ENCODE measurements around the gene PNKD.

DNA sequence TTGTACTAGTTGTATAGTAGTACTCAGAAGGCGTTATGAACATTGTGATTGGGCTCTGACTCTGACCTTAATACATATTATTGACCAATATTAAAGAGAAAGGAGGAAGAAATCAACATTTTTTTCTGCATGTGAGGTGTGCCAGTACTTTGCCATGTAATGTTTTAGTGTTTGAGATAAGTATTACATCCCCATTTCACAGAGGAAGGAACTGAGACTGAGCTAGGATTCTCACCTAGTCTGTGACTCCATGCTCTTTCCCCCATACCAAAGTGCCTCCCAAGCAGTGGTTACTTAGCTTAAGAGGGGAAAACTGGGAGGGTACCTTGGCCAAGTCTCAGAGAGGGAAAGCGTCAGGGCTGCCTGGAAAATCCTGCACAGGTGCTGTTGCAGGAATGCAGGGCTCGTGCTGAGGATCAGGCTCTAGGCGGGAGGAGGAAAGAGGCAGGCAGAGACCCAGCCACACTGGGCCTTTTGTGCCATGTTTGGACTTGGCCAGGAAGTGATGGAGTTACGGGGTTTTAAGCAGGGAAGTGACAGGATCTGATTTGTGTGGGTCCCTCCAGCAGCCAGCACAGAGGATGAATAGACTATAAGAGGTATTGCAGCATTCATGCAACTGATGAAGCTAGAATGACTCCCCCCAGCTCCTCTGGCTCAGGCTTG lies 1.7 kb downstream of the PNKD start:
- no peak for TF ChIP-seq LARP7 (IDR thresholded peaks at IDR 0.05)
- TF ChIP-seq KAT2A (conservative IDR thresholded peaks at IDR 0.05; ENCODE audit: control insufficient read depth, low read depth, low read length): no peak
- no peak for TF ChIP-seq POLR2AphosphoS5 (IDR thresholded peaks at IDR 0.05; ENCODE audit: low read length)
- TF ChIP-seq SP1 (IDR thresholded peaks at IDR 0.05; ENCODE audit: low read depth, low read length): no peak
- no peak for TF ChIP-seq ZNF384 (IDR thresholded peaks at IDR 0.05; ENCODE audit: borderline replicate concordance, low read depth, low read length)
- TF ChIP-seq, protein P1, sequence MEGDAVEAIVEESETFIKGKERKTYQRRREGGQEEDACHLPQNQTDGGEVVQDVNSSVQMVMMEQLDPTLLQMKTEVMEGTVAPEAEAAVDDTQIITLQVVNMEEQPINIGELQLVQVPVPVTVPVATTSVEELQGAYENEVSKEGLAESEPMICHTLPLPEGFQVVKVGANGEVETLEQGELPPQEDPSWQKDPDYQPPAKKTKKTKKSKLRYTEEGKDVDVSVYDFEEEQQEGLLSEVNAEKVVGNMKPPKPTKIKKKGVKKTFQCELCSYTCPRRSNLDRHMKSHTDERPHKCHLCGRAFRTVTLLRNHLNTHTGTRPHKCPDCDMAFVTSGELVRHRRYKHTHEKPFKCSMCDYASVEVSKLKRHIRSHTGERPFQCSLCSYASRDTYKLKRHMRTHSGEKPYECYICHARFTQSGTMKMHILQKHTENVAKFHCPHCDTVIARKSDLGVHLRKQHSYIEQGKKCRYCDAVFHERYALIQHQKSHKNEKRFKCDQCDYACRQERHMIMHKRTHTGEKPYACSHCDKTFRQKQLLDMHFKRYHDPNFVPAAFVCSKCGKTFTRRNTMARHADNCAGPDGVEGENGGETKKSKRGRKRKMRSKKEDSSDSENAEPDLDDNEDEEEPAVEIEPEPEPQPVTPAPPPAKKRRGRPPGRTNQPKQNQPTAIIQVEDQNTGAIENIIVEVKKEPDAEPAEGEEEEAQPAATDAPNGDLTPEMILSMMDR (IDR thresholded peaks at IDR 0.05 in 2 of 3, conservative IDR thresholded peaks at IDR 0.05 in 1 of 3; ENCODE audit: control insufficient read depth in 2 of 3, extremely low read depth in 1 of 3, insufficient read depth in 1 of 3, low read depth in 3 of 3, low read length in 3 of 3): no peak
- TF ChIP-seq, protein P2, sequence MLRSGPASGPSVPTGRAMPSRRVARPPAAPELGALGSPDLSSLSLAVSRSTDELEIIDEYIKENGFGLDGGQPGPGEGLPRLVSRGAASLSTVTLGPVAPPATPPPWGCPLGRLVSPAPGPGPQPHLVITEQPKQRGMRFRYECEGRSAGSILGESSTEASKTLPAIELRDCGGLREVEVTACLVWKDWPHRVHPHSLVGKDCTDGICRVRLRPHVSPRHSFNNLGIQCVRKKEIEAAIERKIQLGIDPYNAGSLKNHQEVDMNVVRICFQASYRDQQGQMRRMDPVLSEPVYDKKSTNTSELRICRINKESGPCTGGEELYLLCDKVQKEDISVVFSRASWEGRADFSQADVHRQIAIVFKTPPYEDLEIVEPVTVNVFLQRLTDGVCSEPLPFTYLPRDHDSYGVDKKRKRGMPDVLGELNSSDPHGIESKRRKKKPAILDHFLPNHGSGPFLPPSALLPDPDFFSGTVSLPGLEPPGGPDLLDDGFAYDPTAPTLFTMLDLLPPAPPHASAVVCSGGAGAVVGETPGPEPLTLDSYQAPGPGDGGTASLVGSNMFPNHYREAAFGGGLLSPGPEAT (IDR thresholded peaks at IDR 0.05; ENCODE audit: low read depth): no peak
- TF ChIP-seq BMI1 (IDR thresholded peaks at IDR 0.05; ENCODE audit: borderline replicate concordance): no peak
- TF ChIP-seq SMC3 (IDR thresholded peaks at IDR 0.05; ENCODE audit: borderline replicate concordance, low read length): no peak
- TF ChIP-seq POLR2A (IDR thresholded peaks at IDR 0.05; ENCODE audit: low read depth, low read length): no peak
- TF ChIP-seq, protein P3, sequence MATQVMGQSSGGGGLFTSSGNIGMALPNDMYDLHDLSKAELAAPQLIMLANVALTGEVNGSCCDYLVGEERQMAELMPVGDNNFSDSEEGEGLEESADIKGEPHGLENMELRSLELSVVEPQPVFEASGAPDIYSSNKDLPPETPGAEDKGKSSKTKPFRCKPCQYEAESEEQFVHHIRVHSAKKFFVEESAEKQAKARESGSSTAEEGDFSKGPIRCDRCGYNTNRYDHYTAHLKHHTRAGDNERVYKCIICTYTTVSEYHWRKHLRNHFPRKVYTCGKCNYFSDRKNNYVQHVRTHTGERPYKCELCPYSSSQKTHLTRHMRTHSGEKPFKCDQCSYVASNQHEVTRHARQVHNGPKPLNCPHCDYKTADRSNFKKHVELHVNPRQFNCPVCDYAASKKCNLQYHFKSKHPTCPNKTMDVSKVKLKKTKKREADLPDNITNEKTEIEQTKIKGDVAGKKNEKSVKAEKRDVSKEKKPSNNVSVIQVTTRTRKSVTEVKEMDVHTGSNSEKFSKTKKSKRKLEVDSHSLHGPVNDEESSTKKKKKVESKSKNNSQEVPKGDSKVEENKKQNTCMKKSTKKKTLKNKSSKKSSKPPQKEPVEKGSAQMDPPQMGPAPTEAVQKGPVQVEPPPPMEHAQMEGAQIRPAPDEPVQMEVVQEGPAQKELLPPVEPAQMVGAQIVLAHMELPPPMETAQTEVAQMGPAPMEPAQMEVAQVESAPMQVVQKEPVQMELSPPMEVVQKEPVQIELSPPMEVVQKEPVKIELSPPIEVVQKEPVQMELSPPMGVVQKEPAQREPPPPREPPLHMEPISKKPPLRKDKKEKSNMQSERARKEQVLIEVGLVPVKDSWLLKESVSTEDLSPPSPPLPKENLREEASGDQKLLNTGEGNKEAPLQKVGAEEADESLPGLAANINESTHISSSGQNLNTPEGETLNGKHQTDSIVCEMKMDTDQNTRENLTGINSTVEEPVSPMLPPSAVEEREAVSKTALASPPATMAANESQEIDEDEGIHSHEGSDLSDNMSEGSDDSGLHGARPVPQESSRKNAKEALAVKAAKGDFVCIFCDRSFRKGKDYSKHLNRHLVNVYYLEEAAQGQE (IDR thresholded peaks at IDR 0.05; ENCODE audit: low read depth, low read length): no peak
- no peak for TF ChIP-seq CBX3 (IDR thresholded peaks at IDR 0.05; ENCODE audit: borderline replicate concordance, low read depth)
- TF ChIP-seq ATF7 (IDR thresholded peaks at IDR 0.05; ENCODE audit: low read depth): no peak
